OCI-LY7 (cell line): Measurements from ENCODE around the gene KRTAP5-7. TPM values are rescaled to one million over a fixed set of nuclear protein-coding genes. Genes with fewer than 3 reads are reported as not detected.

Experiments used
- BruUV-seq: library from RNA; stranded (reverse); fragments of 400-500 nt; replicated peaks from 2 replicates; lab custom pipeline; 2021; lab: Mats Ljungman, UMichigan
- CTCF ChIA-PET: fragments of 300-600 bp; sonication (Branson Sonifier 250); formaldehyde crosslinking; loops from one replicate; lab custom pipeline; 2022; ENCODE audit warnings: antibody characterized with exemption; ENCODE audit not compliant: unreplicated experiment; lab: Charles Lee
- POLR2A ChIA-PET: fragments of 300-600 bp; sonication (Branson Sonifier 250); formaldehyde crosslinking; loops from one replicate; lab custom pipeline; 2022; ENCODE audit warnings: antibody characterized with exemption; lab: Charles Lee
- DNase-seq: peaks from one replicate; pipeline ENCODE4 v3.0.0-alpha.2; 2015; ENCODE audit warnings: low spot score
- H2AFZ ChIP-seq: fragments of 200-600 bp; sonication (generic), shearing (Covaris generic); 2 replicates; pipeline ENCODE4 v1.6.1; 2014; ENCODE audit warnings: mild to moderate bottlenecking, antibody characterized with exemption, low read length, moderate library complexity
- H3K27ac ChIP-seq: fragments of 200-600 bp; sonication (generic); 2 replicates; pipeline ENCODE4 v1.5.1; 2014; ENCODE audit warnings: mixed run types, low read depth, mild to moderate bottlenecking, moderate library complexity, low read length, inconsistent platforms; ENCODE audit not compliant: poor library complexity, severe bottlenecking
- H3K36me3 ChIP-seq: fragments of 200-600 bp; sonication (generic); 2 replicates; pipeline ENCODE4 v1.6.1; 2014; ENCODE audit warnings: mild to moderate bottlenecking, antibody characterized with exemption, low read length, moderate library complexity, mixed read lengths; ENCODE audit not compliant: insufficient read depth
- H3K4me1 ChIP-seq: fragments of 200-600 bp; sonication (generic); 2 replicates; pipeline ENCODE4 v1.5.1; 2014; ENCODE audit warnings: mild to moderate bottlenecking, low read length; ENCODE audit not compliant: insufficient read depth, poor library complexity, severe bottlenecking
- H3K4me2 ChIP-seq: fragments of 200-600 bp; sonication (generic); 2 replicates; pipeline ENCODE4 v1.6.1; 2014; ENCODE audit warnings: mild to moderate bottlenecking, low read length
- H3K4me3 ChIP-seq: fragments of 200-600 bp; sonication (generic); 2 replicates; pipeline ENCODE4 v1.5.1; 2014; ENCODE audit warnings: mild to moderate bottlenecking, low read depth, low read length; ENCODE audit not compliant: poor library complexity, severe bottlenecking
- H3K79me2 ChIP-seq: fragments of 200-600 bp; sonication (generic); 2 replicates; pipeline ENCODE4 v1.6.1; 2016; ENCODE audit warnings: low read depth, mild to moderate bottlenecking, low read length, moderate library complexity, mixed read lengths; ENCODE audit not compliant: insufficient read depth
- H3K9me2 ChIP-seq: fragments of 200-600 bp; sonication (generic); 2 replicates; pipeline ENCODE4 v1.6.1; 2016; ENCODE audit warnings: mild to moderate bottlenecking, low read length, mixed read lengths; ENCODE audit not compliant: insufficient read depth
- H3K9me3 ChIP-seq: fragments of 200-600 bp; sonication (generic); 2 replicates; pipeline ENCODE4 v1.6.1; 2014; ENCODE audit warnings: mild to moderate bottlenecking, mixed run types, low read length, mixed read lengths
- H4K20me1 ChIP-seq: fragments of 200-600 bp; sonication (generic); 2 replicates; pipeline ENCODE4 v1.6.1; 2014; ENCODE audit warnings: mild to moderate bottlenecking, antibody characterized with exemption, low read length, moderate library complexity, mixed read lengths; ENCODE audit not compliant: insufficient read depth
- EZH2phosphoT487 ChIP-seq: fragments of 200-600 bp; sonication (generic); IDR thresholded peaks from 2 replicates; pipeline ENCODE4 v1.6.1; 2018; ENCODE audit warnings: low read depth, borderline replicate concordance, mild to moderate bottlenecking, mixed run types, antibody characterized with exemption, low read length, moderate library complexity, mixed read lengths
- intact Hi-C: fragments of 100-400 bp; cut with micrococcal nuclease; formaldehyde crosslinking; loops from one replicate; pipeline ENCODE4 v1.10.0; 2022; ENCODE audit not compliant: unreplicated experiment
- total RNA-seq, 2 experiments: library from RNA; depleted of rRNA in 1 of 2; stranded (reverse); fragments of >200 nt in 1 of 2; shearing (Covaris generic) in 1 of 2; gene quantifications; 2 replicates each; pipeline ENCODE4 v1.2.3, GENCODE V29; 2014 to 2022
- TF ChIP-seq, protein P1 (sequence below): fragments of 200-600 bp; sonication (generic); conservative IDR thresholded peaks from 2 replicates; pipeline ENCODE4 v1.5.1; 2014; ENCODE audit warnings: mild to moderate bottlenecking, antibody characterized with exemption, low read length, moderate library complexity, mixed read lengths

KRTAP5-7 gene
- total RNA-seq, 2 experiments from 2014 or later: not detected

DNA sequence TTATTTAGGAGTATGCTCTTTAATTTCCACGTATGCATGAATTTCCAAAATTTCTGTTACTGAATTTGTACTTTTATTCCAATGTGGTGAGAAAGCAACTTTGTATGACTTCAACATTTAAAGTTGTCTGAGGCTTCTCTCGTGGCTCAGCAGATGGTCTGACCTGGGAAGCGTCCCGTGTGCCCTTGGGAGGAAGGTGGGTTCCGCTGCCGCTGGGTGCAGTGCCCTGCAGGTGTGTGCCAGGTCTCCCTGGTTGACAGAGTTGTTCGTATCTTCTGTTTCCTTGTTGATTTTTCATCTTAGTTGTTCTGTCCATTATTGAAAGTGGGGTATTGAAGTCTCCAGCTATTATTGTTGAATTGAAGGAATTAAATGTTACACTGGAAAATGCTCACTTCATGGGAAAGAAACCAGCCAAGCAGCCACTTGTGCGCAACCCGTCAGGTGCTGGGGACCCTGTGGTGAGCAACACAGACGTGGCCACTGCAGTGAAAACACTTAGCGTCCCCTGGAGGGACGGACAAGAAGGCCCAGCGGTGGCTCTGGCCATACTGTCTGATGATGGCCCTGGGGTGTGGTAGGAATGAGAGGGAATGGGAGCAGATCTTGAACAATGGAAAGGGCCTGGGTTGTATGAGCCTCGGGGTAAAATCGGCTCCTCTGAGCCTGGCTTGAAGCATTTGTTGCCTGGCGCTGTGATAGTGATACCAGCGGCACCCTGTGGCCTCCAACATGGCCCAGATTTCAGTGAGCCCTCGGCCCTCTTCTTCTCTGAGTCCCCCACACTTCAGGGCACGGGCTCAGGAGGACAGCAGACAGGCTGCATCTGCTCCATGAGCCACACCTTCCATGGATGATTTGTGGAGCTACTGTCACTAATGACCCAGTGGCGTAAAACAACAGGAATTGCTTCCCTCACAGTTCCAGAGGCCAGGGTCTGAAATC, 31.5 kb upstream of the KRTAP5-7 start:
- BruUV-seq: no TSS peak
- POLR2A ChIA-PET: interaction anchor here (0.8 kb wide), 1 partner anchor 53 kb away, joined by 5 read pairs; the partner anchor contains the start of gene KRTAP5-9
- CTCF ChIA-PET: no interaction called here
- no peaks in the 10 kb centered on the region for H3K9me3 ChIP-seq
- H3K79me2 ChIP-seq: no peaks in the 10 kb centered on the region
- no peak overlapping the region for H3K4me2 ChIP-seq
- DNase-seq: no peak
- H3K4me1 ChIP-seq: no peaks in the 10 kb centered on the region
- intact Hi-C loops: no loop called here
- no peak for TF ChIP-seq EZH2phosphoT487
- no peaks in the 10 kb centered on the region for H4K20me1 ChIP-seq
- H3K4me3 ChIP-seq: no peak overlapping the region
- H3K27ac ChIP-seq: no peak overlapping the region
- H3K36me3 ChIP-seq: peaks cover 36% of the 10 kb centered on the region
- no peaks in the 10 kb centered on the region for H3K9me2 ChIP-seq
- no peak overlapping the region for H2AFZ ChIP-seq

DNA sequence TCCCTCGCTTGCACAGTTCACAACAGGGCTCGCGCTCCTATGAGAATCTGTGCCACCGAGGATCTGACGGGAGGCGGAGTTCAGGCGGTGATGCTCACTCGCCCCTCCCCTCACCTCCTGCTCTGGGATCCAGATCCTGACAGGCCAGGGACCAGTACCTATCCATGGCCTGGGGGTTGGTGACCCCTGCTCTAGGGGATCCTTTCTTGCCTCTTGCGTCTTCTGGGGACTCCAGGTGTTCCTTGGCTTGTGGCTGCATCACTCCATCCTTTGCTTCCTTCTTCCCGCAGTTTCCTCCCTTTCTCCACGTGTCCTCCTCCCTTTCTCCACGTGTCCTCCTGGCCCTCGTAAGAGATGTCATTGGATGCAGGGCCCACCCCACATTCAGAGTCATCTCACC, 30.6 kb upstream of the KRTAP5-7 start:
- BruUV-seq: no TSS peak
- Histone ChIP-seq H3K9me3 (no peaks in the 10 kb centered on the region), H3K9me2 (no peaks in the 10 kb centered on the region), H2AFZ (no peak overlapping the region), H3K79me2 (no peaks in the 10 kb centered on the region), H3K36me3 (peaks cover 36% of the 10 kb centered on the region), H3K4me3 (no peak overlapping the region), H3K4me1 (no peaks in the 10 kb centered on the region), H3K4me2 (no peak overlapping the region), H3K27ac (no peak overlapping the region), H4K20me1 (no peaks in the 10 kb centered on the region)
- CTCF ChIA-PET: no interaction called here
- intact Hi-C loops: no loop called here
- DNase-seq: no peak
- POLR2A ChIA-PET: no interaction called here
- no peak for TF ChIP-seq EZH2phosphoT487

DNA sequence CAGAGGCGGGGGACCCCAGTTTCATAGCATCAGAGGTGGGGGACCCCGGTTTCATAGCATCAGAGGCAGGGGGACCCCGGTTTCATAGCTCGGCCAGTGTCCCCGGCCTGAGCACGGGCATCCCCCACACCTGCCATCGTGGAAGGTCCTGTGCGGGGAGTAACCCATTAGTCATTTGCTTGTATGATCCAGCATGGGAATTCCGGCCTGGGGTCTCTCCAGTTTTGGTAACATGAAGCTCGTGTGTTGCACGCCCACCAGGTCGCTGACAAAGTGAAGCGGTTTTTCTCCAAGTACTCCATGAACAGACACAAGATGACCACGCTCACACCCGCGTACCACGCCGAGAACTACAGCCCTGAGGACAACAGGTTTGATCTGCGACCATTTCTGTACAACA, 29.0 kb upstream of the KRTAP5-7 start:
- H3K9me2 ChIP-seq: no peaks in the 10 kb centered on the region
- CTCF ChIA-PET: no interaction called here
- no peaks in the 10 kb centered on the region for H4K20me1 ChIP-seq
- no peaks in the 10 kb centered on the region for H3K4me1 ChIP-seq
- H3K36me3 ChIP-seq: peaks cover 33% of the 10 kb centered on the region
- TF ChIP-seq, protein P1, sequence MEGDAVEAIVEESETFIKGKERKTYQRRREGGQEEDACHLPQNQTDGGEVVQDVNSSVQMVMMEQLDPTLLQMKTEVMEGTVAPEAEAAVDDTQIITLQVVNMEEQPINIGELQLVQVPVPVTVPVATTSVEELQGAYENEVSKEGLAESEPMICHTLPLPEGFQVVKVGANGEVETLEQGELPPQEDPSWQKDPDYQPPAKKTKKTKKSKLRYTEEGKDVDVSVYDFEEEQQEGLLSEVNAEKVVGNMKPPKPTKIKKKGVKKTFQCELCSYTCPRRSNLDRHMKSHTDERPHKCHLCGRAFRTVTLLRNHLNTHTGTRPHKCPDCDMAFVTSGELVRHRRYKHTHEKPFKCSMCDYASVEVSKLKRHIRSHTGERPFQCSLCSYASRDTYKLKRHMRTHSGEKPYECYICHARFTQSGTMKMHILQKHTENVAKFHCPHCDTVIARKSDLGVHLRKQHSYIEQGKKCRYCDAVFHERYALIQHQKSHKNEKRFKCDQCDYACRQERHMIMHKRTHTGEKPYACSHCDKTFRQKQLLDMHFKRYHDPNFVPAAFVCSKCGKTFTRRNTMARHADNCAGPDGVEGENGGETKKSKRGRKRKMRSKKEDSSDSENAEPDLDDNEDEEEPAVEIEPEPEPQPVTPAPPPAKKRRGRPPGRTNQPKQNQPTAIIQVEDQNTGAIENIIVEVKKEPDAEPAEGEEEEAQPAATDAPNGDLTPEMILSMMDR: no peak
- TF ChIP-seq EZH2phosphoT487: no peak
- H3K79me2 ChIP-seq: no peaks in the 10 kb centered on the region
- no peaks in the 10 kb centered on the region for H3K9me3 ChIP-seq
- POLR2A ChIA-PET: no interaction called here
- H3K4me3 ChIP-seq: no peak overlapping the region
- intact Hi-C loops: no loop called here
- no peak overlapping the region for H3K4me2 ChIP-seq
- DNase-seq: no peak
- no peak overlapping the region for H2AFZ ChIP-seq
- H3K27ac ChIP-seq: no peak overlapping the region
- no TSS peak for BruUV-seq
